SK-N-SH treated with all-trans-retinoic acid at 6 μM for 48 hours (cell line): ENCODE data around the gene PXYLP1.

ENCODE experiments used
- ARNTL ChIP-seq: fragments of 450-650 bp; formaldehyde crosslinking; IDR thresholded peaks from 2 replicates; pipeline ENCODE4 v1.5.0; 2020; ENCODE audit warnings: low read depth, mild to moderate bottlenecking, moderate library complexity, borderline replicate concordance
- CSDC2 ChIP-seq: fragments of 250-450 bp; sonication (Bioruptor Pico); IDR thresholded peaks from 2 replicates; pipeline ENCODE4 v1.5.0; 2020; ENCODE audit warnings: mild to moderate bottlenecking, moderate library complexity
- ESRRG ChIP-seq: fragments of 250-450 bp; sonication (Bioruptor Pico); IDR thresholded peaks from 2 replicates; pipeline ENCODE4 v1.6.1; 2021; ENCODE audit warnings: mild to moderate bottlenecking
- PATZ1 ChIP-seq: fragments of 250-450 bp; sonication (Bioruptor Pico); IDR thresholded peaks from 2 replicates; pipeline ENCODE4 v1.8.0; 2020; ENCODE audit warnings: mild to moderate bottlenecking, moderate library complexity, borderline replicate concordance
- PPARA ChIP-seq: fragments of 250-450 bp; sonication (Bioruptor Pico); IDR thresholded peaks from 2 replicates; pipeline ENCODE4 v1.5.0; 2020; ENCODE audit warnings: mild to moderate bottlenecking, borderline replicate concordance
- SNAI2 ChIP-seq: fragments of 250-450 bp; sonication (Bioruptor Pico); IDR thresholded peaks from 2 replicates; pipeline ENCODE4 v1.5.0; 2020; ENCODE audit warnings: mild to moderate bottlenecking, moderate library complexity
- TCF4 ChIP-seq: fragments of 250-450 bp; sonication (Bioruptor Pico); IDR thresholded peaks from 2 replicates; pipeline ENCODE4 v1.8.0; 2021; ENCODE audit warnings: mild to moderate bottlenecking, moderate library complexity, borderline replicate concordance
- TOX ChIP-seq: fragments of 250-450 bp; sonication (Bioruptor Pico); IDR thresholded peaks from 2 replicates; pipeline ENCODE4 v1.8.0; 2021; ENCODE audit warnings: mild to moderate bottlenecking, moderate library complexity, borderline replicate concordance
- TSHZ2 ChIP-seq: fragments of 250-450 bp; sonication (Bioruptor Pico); IDR thresholded peaks from 2 replicates; pipeline ENCODE4 v1.5.0; 2020; ENCODE audit warnings: mild to moderate bottlenecking, moderate library complexity
- ZC3H10 ChIP-seq: fragments of 250-450 bp; sonication (Bioruptor Pico); IDR thresholded peaks from 2 replicates; pipeline ENCODE4 v1.5.1; 2021; ENCODE audit warnings: mild to moderate bottlenecking, moderate library complexity
- ZFP3 ChIP-seq: fragments of 250-450 bp; sonication (Bioruptor Pico); IDR thresholded peaks from 2 replicates; pipeline ENCODE4 v1.5.0; 2020; ENCODE audit warnings: mild to moderate bottlenecking, moderate library complexity
- ZNF8 ChIP-seq: fragments of 450-650 bp; formaldehyde crosslinking; IDR thresholded peaks from 2 replicates; pipeline ENCODE4 v1.5.0; 2020; ENCODE audit warnings: mild to moderate bottlenecking, moderate library complexity

- TF ChIP-seq CSDC2 (CRISPR knock-in tag) (no peak), ZC3H10 (CRISPR knock-in tag) (no peak), ZNF8 (CRISPR knock-in tag) (no peak), ESRRG (CRISPR knock-in tag) (no peak), PPARA (CRISPR knock-in tag) (no peak), SNAI2 (CRISPR knock-in tag) (no peak), TOX (CRISPR knock-in tag) (no peak), ZFP3 (no peak), ARNTL (CRISPR knock-in tag) (no peak), TCF4 (no peak), PATZ1 (CRISPR knock-in tag) (no peak), TSHZ2 (CRISPR knock-in tag) (no peak)
Measured at GRCh38 chr3:141266797-141267555, 35.4 kb downstream of the PXYLP1 start.
